Glutamatergic neuron (in vitro differentiated cells): ENCODE data around the gene GLI2. TPM values are rescaled to one million over a fixed set of nuclear protein-coding genes. Genes with fewer than 3 reads are reported as not detected.

ENCODE experiments used
- DNase-seq: peaks from one replicate; pipeline ENCODE4 v3.0.0; 2022
- H3K27ac Mint-ChIP-seq: one replicate; pipeline ENCODE4 v1.8.0; 2020; ENCODE audit warnings: mild to moderate bottlenecking, mixed read lengths, inconsistent platforms; ENCODE audit not compliant: unreplicated experiment
- H3K27me3 Mint-ChIP-seq: one replicate; pipeline ENCODE4 v1.8.0; 2020; ENCODE audit warnings: mild to moderate bottlenecking, moderate library complexity, mixed read lengths, inconsistent platforms; ENCODE audit not compliant: unreplicated experiment
- H3K36me3 Mint-ChIP-seq: one replicate; pipeline ENCODE4 v1.8.0; 2020; ENCODE audit warnings: mild to moderate bottlenecking, mixed read lengths, inconsistent platforms; ENCODE audit not compliant: unreplicated experiment
- H3K4me1 Mint-ChIP-seq: one replicate; pipeline ENCODE4 v1.8.0; 2020; ENCODE audit warnings: mild to moderate bottlenecking, low read depth, mixed read lengths, inconsistent platforms; ENCODE audit not compliant: unreplicated experiment
- H3K4me3 Mint-ChIP-seq: one replicate; pipeline ENCODE4 v1.8.0; 2020; ENCODE audit warnings: mild to moderate bottlenecking, mixed read lengths, inconsistent platforms; ENCODE audit not compliant: unreplicated experiment
- H3K9me3 Mint-ChIP-seq: one replicate; pipeline ENCODE4 v1.8.0; 2020; ENCODE audit warnings: mild to moderate bottlenecking, moderate library complexity, mixed read lengths, inconsistent platforms; ENCODE audit not compliant: unreplicated experiment
- CTCF ChIP-seq: fragments of 200-600 bp; sonication (generic); IDR thresholded peaks from one replicate; pipeline ENCODE4 v1.5.0; 2021; ENCODE audit not compliant: partially characterized antibody, unreplicated experiment
- total RNA-seq: library from RNA; stranded (reverse); fragmentation: NEBNext Ultra II Directional; extraction: Animal tissue kit (Norgen Biotek cat#: 25700); gene quantifications from one replicate; pipeline ENCODE4 v1.2.1, GENCODE V29; 2021; ENCODE audit not compliant: unreplicated experiment

Gene GLI2
- total RNA-seq, 1 donor from 2014 or later = 3.9 TPM

DNA sequence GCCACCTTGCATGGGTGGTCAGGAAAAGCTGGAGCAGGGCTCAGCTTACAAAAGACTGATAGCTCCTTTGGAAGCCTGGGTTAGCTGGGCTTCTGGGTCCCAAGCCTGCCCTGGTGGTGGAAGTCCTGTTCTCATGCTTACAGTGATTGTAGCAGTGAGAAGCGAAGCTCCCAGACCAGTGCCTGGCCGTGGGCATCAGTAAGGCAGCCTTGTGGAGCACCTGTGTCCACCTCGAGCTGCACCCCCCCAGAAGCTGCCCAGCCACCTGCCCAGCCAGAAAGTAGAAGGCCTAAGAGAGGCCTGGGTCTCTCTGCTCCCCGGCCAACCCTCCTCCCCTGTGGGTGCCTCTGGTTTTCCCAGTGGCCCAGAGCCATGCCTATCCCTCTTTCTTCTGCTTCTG, 10.5 kb downstream of the GLI2 start:
- TF ChIP-seq CTCF = no peak
- peaks cover 2% of the 10 kb centered on the region for H3K9me3 Mint-ChIP-seq
- no peak for DNase-seq
- H3K27me3 Mint-ChIP-seq = peaks cover 6% of the 10 kb centered on the region
- peaks cover 18% of the 10 kb centered on the region for H3K4me1 Mint-ChIP-seq
- H3K4me3 Mint-ChIP-seq = no peak overlapping the region
- no peaks in the 10 kb centered on the region for H3K36me3 Mint-ChIP-seq
- no peak overlapping the region for H3K27ac Mint-ChIP-seq

DNA sequence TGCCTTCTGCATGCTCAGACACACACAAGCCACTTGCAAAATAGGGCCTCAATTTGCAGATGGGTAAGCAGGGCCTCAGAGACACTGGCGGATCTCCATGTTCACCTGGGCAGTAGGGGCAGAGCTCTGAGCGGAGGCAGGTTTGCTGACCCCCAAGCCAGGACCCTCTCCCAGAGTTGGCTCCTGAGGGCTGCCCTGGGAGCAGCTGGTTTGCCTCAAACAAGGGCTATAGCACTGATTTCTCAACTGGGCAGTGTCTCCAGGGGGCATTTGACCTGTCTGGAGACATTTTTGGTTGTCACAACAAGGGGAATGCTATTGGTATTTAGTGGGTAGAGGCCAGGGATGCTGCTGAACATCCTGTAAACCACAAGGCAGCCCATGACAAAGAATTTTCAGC, 11.6 kb downstream of the GLI2 start:
- no peak for TF ChIP-seq CTCF
- Mint-ChIP-seq H3K4me3 (no peak overlapping the region), H3K4me1 (peaks cover 16% of the 10 kb centered on the region), H3K36me3 (no peaks in the 10 kb centered on the region), H3K27me3 (peaks cover 3% of the 10 kb centered on the region), H3K27ac (no peak overlapping the region), H3K9me3 (peaks cover 2% of the 10 kb centered on the region)
- DNase-seq = no peak

DNA sequence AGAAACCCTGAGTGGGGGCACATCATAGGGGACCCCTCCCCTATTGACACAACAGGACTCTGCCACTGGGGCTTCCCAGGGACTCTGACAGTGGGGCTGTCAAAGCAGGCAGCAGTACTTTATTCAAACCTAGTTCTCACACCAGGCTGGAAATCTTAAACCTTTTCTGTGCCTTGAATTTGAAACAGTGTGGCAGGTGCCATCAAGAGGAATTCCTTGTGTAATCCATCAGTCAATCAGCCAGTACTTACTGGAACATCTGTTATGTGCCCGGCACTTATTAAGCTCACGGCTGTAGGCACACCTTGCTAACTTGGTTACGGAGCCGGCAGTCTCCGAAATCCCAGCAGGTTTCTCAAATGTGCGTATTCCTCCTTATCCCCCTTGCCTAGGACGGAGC, 12.0 kb downstream of the GLI2 start:
- DNase-seq = no peak
- H3K4me3 Mint-ChIP-seq = no peak overlapping the region
- H3K27ac Mint-ChIP-seq = no peak overlapping the region
- peaks cover 15% of the 10 kb centered on the region for H3K4me1 Mint-ChIP-seq
- peaks cover 2% of the 10 kb centered on the region for H3K9me3 Mint-ChIP-seq
- H3K36me3 Mint-ChIP-seq = no peaks in the 10 kb centered on the region
- H3K27me3 Mint-ChIP-seq = peaks cover 1% of the 10 kb centered on the region
- TF ChIP-seq CTCF = no peak

- H3K27ac Mint-ChIP-seq = no peak overlapping the region
- DNase-seq = no peak
- no peak overlapping the region for H3K4me3 Mint-ChIP-seq
- H3K4me1 Mint-ChIP-seq = peaks cover 11% of the 10 kb centered on the region
- H3K27me3 Mint-ChIP-seq = peaks cover 1% of the 10 kb centered on the region
- H3K9me3 Mint-ChIP-seq = peaks cover 2% of the 10 kb centered on the region
- H3K36me3 Mint-ChIP-seq = no peaks in the 10 kb centered on the region
- TF ChIP-seq CTCF = no peak
Observed at GRCh38 chr2:120748310-120748709, 12.6 kb downstream of the GLI2 start.

DNA sequence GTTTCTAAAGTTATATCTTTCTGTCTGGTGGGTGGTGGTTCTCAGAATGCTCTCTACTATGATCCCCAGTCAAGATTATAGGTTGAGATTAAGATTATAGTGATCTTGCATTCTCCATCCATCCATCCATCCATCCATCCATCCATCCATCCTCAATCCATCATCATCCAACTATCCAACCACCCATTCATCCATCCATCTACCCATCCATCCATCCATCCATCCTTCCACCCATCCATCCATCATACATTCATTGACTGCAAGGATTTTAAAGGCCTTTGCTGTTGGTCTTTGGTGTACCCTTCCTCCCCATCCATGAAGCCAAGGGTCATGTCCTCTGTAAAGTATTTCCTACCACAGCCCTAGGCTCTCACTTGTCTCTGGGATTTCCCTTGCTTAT, 13.1 kb downstream of the GLI2 start:
- peaks cover 1% of the 10 kb centered on the region for H3K27me3 Mint-ChIP-seq
- peaks cover 2% of the 10 kb centered on the region for H3K9me3 Mint-ChIP-seq
- H3K4me1 Mint-ChIP-seq = peaks cover 11% of the 10 kb centered on the region
- H3K27ac Mint-ChIP-seq = no peak overlapping the region
- no peak for TF ChIP-seq CTCF
- no peaks in the 10 kb centered on the region for H3K36me3 Mint-ChIP-seq
- DNase-seq = no peak
- no peak overlapping the region for H3K4me3 Mint-ChIP-seq
